Endothelial cell of umbilical vein (primary cell): Measurements from ENCODE around the gene ADAMTS17. TPM values are rescaled to one million over a fixed set of nuclear protein-coding genes. Genes with fewer than 3 reads are reported as not detected.
A peak's percentile ranks its signal among the peaks of the same experiment; 100 is the strongest.

Experiments
- BruUV-seq: library from RNA; stranded (reverse); fragments of 400-500 nt; replicated peaks from 2 replicates; lab custom pipeline; 2021; lab: Mats Ljungman, UMichigan
- CTCF ChIA-PET: fragments of 300-600, 350-600 bp; sonication (Branson Sonifier 250); formaldehyde crosslinking; loops from one replicate; lab custom pipeline; 2021; ENCODE audit warnings: antibody characterized with exemption, inconsistent platforms; lab: Charles Lee
- POLR2A ChIA-PET: fragments of 300-600, 350-600 bp; sonication (Branson Sonifier 250); formaldehyde crosslinking; loops from one replicate; lab custom pipeline; 2021; ENCODE audit warnings: antibody characterized with exemption, inconsistent platforms; lab: Charles Lee
- DNase-seq: peaks from one replicate; pipeline ENCODE4 v3.0.0-alpha.2; 2011; ENCODE audit warnings: low read depth, low spot score
- FAIRE-seq: peaks from 2 replicates; lab custom pipeline; 2011; peaks lifted over from hg19 to GRCh38; lab: Jason Lieb, UNC
- H2AFZ ChIP-seq: 2 replicates; pipeline ENCODE4 v1.6.0; 2012; ENCODE audit warnings: low read depth, low read length, control low read depth, inconsistent platforms
- H3K27ac ChIP-seq: 2 replicates; pipeline ENCODE4 v1.5.1; 2011; ENCODE audit warnings: low read depth, mild to moderate bottlenecking, control low read depth, low read length, moderate library complexity; ENCODE audit not compliant: insufficient read depth
- H3K27me3 ChIP-seq, 2 experiments: 2 replicates each; pipeline versions ENCODE4 v1.6.0 to v1.6.1; 2011; ENCODE audit warnings: low read length in 2 of 2, mixed read lengths in 1 of 2; ENCODE audit not compliant: control insufficient read depth in 2 of 2, insufficient read depth in 2 of 2
- H3K36me3 ChIP-seq, 2 experiments: 2 replicates in 1 of 2; 3 replicates in 1 of 2; pipeline ENCODE4 v1.5.1; 2011; ENCODE audit warnings: low read length in 2 of 2, mild to moderate bottlenecking in 1 of 2, moderate library complexity in 1 of 2; ENCODE audit not compliant: control insufficient read depth in 2 of 2, insufficient read depth in 2 of 2; ENCODE audit errors: extremely low read depth in 1 of 2
- H3K4me1 ChIP-seq: 3 replicates; pipeline ENCODE4 v1.5.1; 2011; ENCODE audit warnings: mild to moderate bottlenecking, low read length; ENCODE audit not compliant: control insufficient read depth, insufficient read depth; ENCODE audit errors: extremely low read depth
- H3K4me2 ChIP-seq: 2 replicates; pipeline ENCODE4 v1.6.1; 2011; ENCODE audit warnings: low read length, control low read depth, mixed read lengths; ENCODE audit not compliant: insufficient read depth
- H3K4me3 ChIP-seq, 3 experiments: fragments of 200-600 bp in 1 of 3; sonication (generic), shearing (Covaris generic) in 1 of 3; replicated peaks in 1 of 3; 2 replicates each; pipeline ENCODE4 v1.5.1; 2011 to 2016; ENCODE audit warnings: control low read depth in 3 of 3, low read length in 3 of 3, mild to moderate bottlenecking in 2 of 3, inconsistent platforms in 1 of 3, low read depth in 1 of 3, moderate library complexity in 1 of 3; ENCODE audit not compliant: insufficient read depth in 1 of 3
- H3K79me2 ChIP-seq: 2 replicates; pipeline ENCODE4 v1.6.0; 2012; ENCODE audit warnings: low read length, inconsistent platforms; ENCODE audit not compliant: control insufficient read depth, insufficient read depth
- H3K9ac ChIP-seq: replicated peaks from 2 replicates; pipeline ENCODE3; 2011; ENCODE audit warnings: low read length, control low read depth; ENCODE audit not compliant: insufficient read depth; ENCODE audit errors: extremely low read depth
- H3K9me1 ChIP-seq: replicated peaks from 3 replicates; pipeline ENCODE4 v1.6.0; 2011; ENCODE audit warnings: mild to moderate bottlenecking, low read length; ENCODE audit not compliant: control insufficient read depth, insufficient read depth; ENCODE audit errors: extremely low read depth
- H3K9me3 ChIP-seq: replicated peaks from 2 replicates; pipeline ENCODE4 v1.5.1; 2012; ENCODE audit warnings: low read length, inconsistent platforms; ENCODE audit not compliant: control insufficient read depth, insufficient read depth
- H4K20me1 ChIP-seq: replicated peaks from 2 replicates; pipeline ENCODE3; 2011; ENCODE audit warnings: mild to moderate bottlenecking, low read length; ENCODE audit not compliant: control insufficient read depth, insufficient read depth; ENCODE audit errors: extremely low read depth
- CTCF ChIP-seq, 2 donors: IDR thresholded peaks; 1 replicate in 1 of 2; 2 replicates in 1 of 2; pipeline ENCODE4 v1.5.1; 2011; ENCODE audit warnings: low read length in 2 of 2, mild to moderate bottlenecking in 2 of 2, moderate library complexity in 2 of 2, control low read depth in 1 of 2, inconsistent platforms in 1 of 2, low read depth in 1 of 2; ENCODE audit not compliant: insufficient read depth in 1 of 2; ENCODE audit errors: extremely low read depth in 1 of 2
- EZH2 ChIP-seq: IDR thresholded peaks from 2 replicates; pipeline ENCODE4 v1.6.1; 2012; ENCODE audit warnings: borderline replicate concordance, low read depth, mild to moderate bottlenecking, moderate library complexity, low read length, inconsistent platforms; ENCODE audit not compliant: severe bottlenecking
- FOS ChIP-seq: IDR thresholded peaks from 2 replicates; pipeline ENCODE4 v1.6.1; 2011; ENCODE audit warnings: mild to moderate bottlenecking, low read length, moderate library complexity, borderline replicate concordance; ENCODE audit not compliant: insufficient read depth
- GATA2 ChIP-seq: IDR thresholded peaks from 2 replicates; pipeline ENCODE4 v1.7.0; 2011; ENCODE audit warnings: low read depth, mild to moderate bottlenecking, moderate library complexity, mixed read lengths, low read length; ENCODE audit not compliant: insufficient read length, insufficient read depth
- JUN ChIP-seq: IDR thresholded peaks from 2 replicates; pipeline ENCODE4 v1.6.1; 2011; ENCODE audit warnings: borderline replicate concordance, low read depth; ENCODE audit not compliant: insufficient read length, insufficient read depth
- MAX ChIP-seq: IDR thresholded peaks from 2 replicates; pipeline ENCODE4 v1.6.1; 2011; ENCODE audit not compliant: insufficient read depth, insufficient read length
- MYC ChIP-seq: IDR thresholded peaks from one replicate; pipeline ENCODE4 v1.6.1; 2011; ENCODE audit warnings: mild to moderate bottlenecking, low read depth, low read length
- POLR2A ChIP-seq: IDR thresholded peaks from 2 replicates; pipeline ENCODE4 v1.6.1; 2012; ENCODE audit warnings: low read depth, mild to moderate bottlenecking, control low read depth, low read length
- POLR2AphosphoS5 ChIP-seq: IDR thresholded peaks from 2 replicates; pipeline ENCODE4 v1.6.1; 2012; ENCODE audit warnings: low read depth, mild to moderate bottlenecking, control low read depth, low read length, moderate library complexity; ENCODE audit not compliant: insufficient read depth
- dilution Hi-C: fragments of 300-500 bp; cut with MboI; formaldehyde crosslinking; loops from one replicate; pipeline ENCODE4 v1.15.0; 2019; ENCODE audit warnings: low sequenced_read_pairs; ENCODE audit not compliant: extremely low pct_ligation_motif_present
- intact Hi-C: fragments of 100-400 bp; cut with micrococcal nuclease; formaldehyde crosslinking; loops from one replicate; pipeline ENCODE4 v1.10.0; 2022
- polyA plus RNA-seq, 4 experiments: library from polyadenylated mRNA; depleted of rRNA in 3 of 4; stranded (reverse) in 3 of 4; unstranded in 1 of 4; fragments of >200 nt; gene quantifications; 2 replicates each; pipeline versions ENCODE4 v1.2.1 to v1.2.3, GENCODE V29; 2011 to 2012; ENCODE audit warnings: missing spikeins in 1 of 4
- total RNA-seq: library from RNA; stranded (reverse); gene quantifications from 2 replicates; pipeline ENCODE4 v1.2.3, GENCODE V29; 2021

Gene ADAMTS17
- total and polyA plus RNA-seq, 2 donors (not counting 3 experiments of a cell fraction or from before 2014, with no cell fraction given): 0.12 TPM; not detected in 1

- Histone ChIP-seq H3K9me1 (no peaks in the 10 kb centered on the region), H4K20me1 (no peaks in the 10 kb centered on the region), H3K36me3 (no peaks in the 10 kb centered on the region), H3K27ac (peak overlapping the region; percentile 72), H3K4me2 (peak overlapping the region; percentile 71), H2AFZ (peak overlapping the region; percentile 50), H3K4me3 (no peak overlapping the region), H3K9me3 (no peaks in the 10 kb centered on the region), H3K79me2 (no peaks in the 10 kb centered on the region), H3K27me3 (no peaks in the 10 kb centered on the region), H3K9ac (peak overlapping the region; percentile 43), H3K4me1 (peaks cover 18% of the 10 kb centered on the region)
- ChIA-PET POLR2A (no interaction called here), CTCF (interaction anchor here (1.1 to 1.6 kb wide), 2 partner anchors 9 to 69 kb away, joined by 3 read pairs; no protein-coding TSS in a partner anchor)
- TF ChIP-seq GATA2: no peak
- no peak for TF ChIP-seq POLR2AphosphoS5
- TF ChIP-seq FOS: no peak
- no peak for TF ChIP-seq MYC
- TF ChIP-seq POLR2A: no peak
- no peak for TF ChIP-seq MAX
- TF ChIP-seq JUN: no peak
- no peak for TF ChIP-seq EZH2
- TF ChIP-seq CTCF (IDR thresholded peaks at IDR 0.05; ENCODE audit: extremely low read depth in 1 of 2, insufficient read depth in 1 of 2, low read depth in 1 of 2, low read length in 2 of 2): no peak
- intact Hi-C loops (loop anchor here (2.0 to 10.0 kb wide), 2 partner anchors 112 to 562 kb away; partner anchors contain the start of genes ASB7 and LINS1), dilution Hi-C loops (no loop called here)
- DNase-seq (no peak), FAIRE-seq (peak; percentile 8)
- no TSS peak for BruUV-seq
Measured at GRCh38 chr15:100042558-100042957, 299.2 kb downstream of the ADAMTS17 start.
